HepG2 (cell line): Measurements from ENCODE around the gene HDGFL2.

Experiments used
- CTCF ChIP-seq: sonication (generic); formaldehyde crosslinking; IDR thresholded peaks from 2 replicates; pipeline ENCODE4 v1.5.0; 2020; ENCODE audit warnings: mild to moderate bottlenecking, missing genetic modification reagents, moderate library complexity
- TCF7 ChIP-seq: sonication (generic); IDR thresholded peaks from 2 replicates; pipeline ENCODE4 v1.6.1; 2016; ENCODE audit warnings: antibody characterized with exemption, low read depth
- ZNF580 ChIP-seq: IDR thresholded peaks from 2 replicates; pipeline ENCODE4 v1.6.1; 2016; ENCODE audit warnings: low read depth, borderline replicate concordance

DNA sequence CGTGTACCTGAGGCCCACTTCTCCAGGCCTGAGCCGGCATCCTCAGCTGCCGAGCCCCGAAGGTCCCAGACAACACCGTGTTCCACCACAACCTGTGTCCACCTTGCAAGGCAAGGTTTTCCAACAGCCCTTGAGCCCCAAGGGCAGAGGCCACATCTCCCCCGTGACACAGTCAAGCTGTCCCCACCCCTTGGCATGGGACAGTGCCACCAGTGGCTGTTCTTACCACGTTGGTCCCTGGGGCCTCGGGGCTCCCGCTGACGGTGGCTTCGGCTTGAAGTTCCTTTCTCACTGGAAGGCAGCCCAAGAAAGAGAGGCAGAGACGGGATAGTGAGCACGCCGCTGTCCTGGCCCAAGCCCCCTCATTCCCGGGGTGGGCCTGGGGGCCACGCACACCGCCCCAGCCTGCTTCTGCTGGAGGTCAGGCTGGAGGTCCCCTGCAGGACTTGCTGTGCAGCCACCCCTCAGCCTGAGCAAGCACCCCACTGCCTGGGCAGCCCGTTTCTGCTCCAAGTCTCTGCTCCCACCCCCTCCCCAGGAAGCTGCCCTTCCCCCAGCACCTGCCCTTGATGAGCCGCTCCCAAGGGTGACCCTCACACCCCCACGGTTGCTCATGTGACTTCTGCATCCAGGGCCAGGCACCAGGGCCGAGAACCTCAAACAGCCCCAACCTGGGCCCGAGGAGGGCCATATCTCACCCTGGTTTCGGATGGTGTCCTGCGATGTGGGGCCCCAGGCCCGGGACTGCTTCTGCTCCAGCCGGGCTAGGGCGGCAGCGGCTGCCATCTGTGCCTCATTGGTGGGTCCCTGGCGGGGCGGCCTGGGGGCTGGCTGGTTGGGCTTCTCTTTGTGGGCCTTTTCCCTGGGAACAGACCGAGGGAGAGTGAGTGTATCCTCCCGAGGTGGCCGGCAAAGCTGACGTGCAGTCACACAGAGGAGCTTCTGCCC, 18.6 kb upstream of the HDGFL2 start:
- no peak for TF ChIP-seq CTCF
- no peak for TF ChIP-seq TCF7
- no peak for TF ChIP-seq ZNF580 (CRISPR knock-in tag)
